ENCODE data around the gene HDGFL3. TPM values are rescaled to one million over a fixed set of nuclear protein-coding genes. Genes with fewer than 3 reads are reported as not detected.
A peak's percentile ranks its signal among the peaks of the same experiment; 100 is the strongest.

Gene HDGFL3
- total and polyA plus RNA-seq, 2 donors (not counting 3 experiments of a cell fraction or from before 2014, with no cell fraction given) = 20.2 to 155 TPM

- BruUV-seq (replicated peaks) = TSS peak; percentile 81
- dilution Hi-C loops (cut with MboI; ENCODE audit: extremely low pct_ligation_motif_present, low sequenced_read_pairs) = no loop called here
- peak; percentile 98 for FAIRE-seq
These were observed 99.1 kb downstream of the HDGFL3 start for GRCh38 chr15:83108266-83109219.

GRCh38 chr15:83107841-83108181 is 99.8 kb downstream of the HDGFL3 start:
- DNase-seq (ENCODE audit: low read depth, low spot score) (no peak), FAIRE-seq (no peak)
- Histone ChIP-seq H3K9me3 (replicated peaks; ENCODE audit: control insufficient read depth, insufficient read depth, low read length) (no peaks in the 10 kb centered on the region), H4K20me1 (replicated peaks; ENCODE audit: control insufficient read depth, extremely low read depth, insufficient read depth, low read length) (no peaks in the 10 kb centered on the region), H3K36me3 (ENCODE audit: control insufficient read depth in 2 of 2, extremely low read depth in 1 of 2, insufficient read depth in 2 of 2, low read length in 2 of 2) (no peaks in the 10 kb centered on the region), H3K27ac (ENCODE audit: insufficient read depth, low read depth, low read length) (peak overlapping the region; percentile 95), H3K79me2 (ENCODE audit: control insufficient read depth, insufficient read depth, low read length) (peaks cover 26% of the 10 kb centered on the region), H3K4me3 (replicated peaks in 1 of 3; ENCODE audit: insufficient read depth in 1 of 3, low read depth in 1 of 3, low read length in 3 of 3) (peak overlapping the region; percentile 55 to 77 (median 56)), H2AFZ (ENCODE audit: low read depth, low read length) (peak overlapping the region; percentile 63), H3K4me1 (ENCODE audit: control insufficient read depth, extremely low read depth, insufficient read depth, low read length) (peaks cover 49% of the 10 kb centered on the region), H3K9me1 (replicated peaks; ENCODE audit: control insufficient read depth, extremely low read depth, insufficient read depth, low read length) (no peaks in the 10 kb centered on the region), H3K9ac (replicated peaks; ENCODE audit: extremely low read depth, insufficient read depth, low read length) (peak overlapping the region; percentile 94), H3K4me2 (ENCODE audit: insufficient read depth, low read length) (peak overlapping the region; percentile 77), H3K27me3 (ENCODE audit: control insufficient read depth in 2 of 2, insufficient read depth in 2 of 2, low read length in 2 of 2) (no peaks in the 10 kb centered on the region)
- intact Hi-C loops (cut with micrococcal nuclease) = loop anchor here (1.0 kb wide), 5 partner anchors 16 to 98 kb away; partner anchors contain the start of genes BTBD1 and C15orf40
- CTCF ChIA-PET = interaction anchor here (1.1 to 2.2 kb wide), 4 partner anchors 14 to 97 kb away, joined by 3 to 11 read pairs (median 6); partner anchors contain the start of genes BTBD1 and C15orf40
- POLR2A ChIA-PET = interaction anchor here (1.5 kb wide), 1 partner anchor 15 kb away, joined by 4 read pairs; no protein-coding TSS in a partner anchor
- BruUV-seq (replicated peaks) = TSS peak; percentile 32
- dilution Hi-C loops (cut with MboI; ENCODE audit: extremely low pct_ligation_motif_present, low sequenced_read_pairs) = no loop called here
- TF ChIP-seq FOS (IDR thresholded peaks at IDR 0.05; ENCODE audit: borderline replicate concordance, insufficient read depth, low read length) = no peak
- TF ChIP-seq CTCF (IDR thresholded peaks at IDR 0.05; ENCODE audit: extremely low read depth in 1 of 2, insufficient read depth in 1 of 2, low read depth in 1 of 2, low read length in 2 of 2) = no peak
- no peak for TF ChIP-seq MAX (IDR thresholded peaks at IDR 0.05; ENCODE audit: insufficient read depth, insufficient read length)
- TF ChIP-seq GATA2 (IDR thresholded peaks at IDR 0.05; ENCODE audit: insufficient read depth, insufficient read length, low read depth, low read length) = no peak
- no peak for TF ChIP-seq EZH2 (IDR thresholded peaks at IDR 0.05; ENCODE audit: borderline replicate concordance, low read depth, low read length, severe bottlenecking)
- TF ChIP-seq POLR2A (IDR thresholded peaks at IDR 0.05; ENCODE audit: low read depth, low read length) = no peak
- no peak for TF ChIP-seq POLR2AphosphoS5 (IDR thresholded peaks at IDR 0.05; ENCODE audit: insufficient read depth, low read depth, low read length)
- no peak for TF ChIP-seq MYC (IDR thresholded peaks at IDR 0.05; ENCODE audit: low read depth, low read length)
- TF ChIP-seq JUN (IDR thresholded peaks at IDR 0.05; ENCODE audit: borderline replicate concordance, insufficient read depth, insufficient read length, low read depth) = no peak

More at GRCh38 chr15:83108266-83109219, 99.1 kb downstream of the HDGFL3 start:
- Histone ChIP-seq H3K9me3 (replicated peaks; ENCODE audit: control insufficient read depth, insufficient read depth, low read length) (no peaks in the 10 kb centered on the region), H4K20me1 (replicated peaks; ENCODE audit: control insufficient read depth, extremely low read depth, insufficient read depth, low read length) (no peaks in the 10 kb centered on the region), H3K36me3 (ENCODE audit: control insufficient read depth in 2 of 2, extremely low read depth in 1 of 2, insufficient read depth in 2 of 2, low read length in 2 of 2) (peaks cover 0 to 3% of the 10 kb centered on the region in 2 experiments), H3K9ac (replicated peaks; ENCODE audit: extremely low read depth, insufficient read depth, low read length) (peak overlapping the region; percentile 94), H3K4me2 (ENCODE audit: insufficient read depth, low read length) (peak overlapping the region; percentile 77), H2AFZ (ENCODE audit: low read depth, low read length) (peak overlapping the region; percentile 63), H3K27me3 (ENCODE audit: control insufficient read depth in 2 of 2, insufficient read depth in 2 of 2, low read length in 2 of 2) (no peaks in the 10 kb centered on the region), H3K27ac (ENCODE audit: insufficient read depth, low read depth, low read length) (peak overlapping the region; percentile 95), H3K9me1 (replicated peaks; ENCODE audit: control insufficient read depth, extremely low read depth, insufficient read depth, low read length) (no peaks in the 10 kb centered on the region), H3K4me3 (replicated peaks in 1 of 3; ENCODE audit: insufficient read depth in 1 of 3, low read depth in 1 of 3, low read length in 3 of 3) (peak overlapping the region; percentile 55 to 77 (median 56)), H3K4me1 (ENCODE audit: control insufficient read depth, extremely low read depth, insufficient read depth, low read length) (peaks cover 56% of the 10 kb centered on the region), H3K79me2 (ENCODE audit: control insufficient read depth, insufficient read depth, low read length) (peaks cover 26% of the 10 kb centered on the region)
- peak; percentile 90 for DNase-seq (ENCODE audit: low read depth, low spot score)
- ChIA-PET POLR2A (interaction anchor here (1.1 kb wide), 1 partner anchor 97 kb away, joined by 4 read pairs; the partner anchor contains the start of gene C15orf40), CTCF (interaction anchor here (0.6 to 1.3 kb wide), 5 partner anchors 16 to 459 kb away, joined by 3 to 9 read pairs (median 3); partner anchors contain the start of gene C15orf40)
- intact Hi-C loops (cut with micrococcal nuclease) = loop anchor here (1.0 kb wide), 5 partner anchors 16 to 98 kb away; partner anchors contain the start of genes BTBD1 and C15orf40
- TF ChIP-seq POLR2AphosphoS5 (IDR thresholded peaks at IDR 0.05; ENCODE audit: insufficient read depth, low read depth, low read length) (peak; percentile 79), POLR2A (IDR thresholded peaks at IDR 0.05; ENCODE audit: low read depth, low read length) (peak; percentile 60), MAX (IDR thresholded peaks at IDR 0.05; ENCODE audit: insufficient read depth, insufficient read length) (no peak), GATA2 (IDR thresholded peaks at IDR 0.05; ENCODE audit: insufficient read depth, insufficient read length, low read depth, low read length) (no peak), MYC (IDR thresholded peaks at IDR 0.05; ENCODE audit: low read depth, low read length) (peak; percentile 50)

Measured in endothelial cell of umbilical vein (primary cell).